Stimulated activated CD8-positive, alpha-beta memory T cell treated with anti-CD3 and anti-CD28 coated beads, Interleukin-15, amount 100 ng/mL, for 48 hours (primary cell): ENCODE results near the gene TTC34.
"Not testable (repeated sequence)": the region's sequence is repeated elsewhere in the genome, so short reads cannot be mapped to it uniquely, and the experiment has no call there.

ENCODE experiments used
- DNase-seq, 2 donors: peaks; one replicate each; pipeline ENCODE4 v3.0.0-alpha.2; 2020; ENCODE audit warnings: low read depth in 2 of 2

Gene TTC34

DNA sequence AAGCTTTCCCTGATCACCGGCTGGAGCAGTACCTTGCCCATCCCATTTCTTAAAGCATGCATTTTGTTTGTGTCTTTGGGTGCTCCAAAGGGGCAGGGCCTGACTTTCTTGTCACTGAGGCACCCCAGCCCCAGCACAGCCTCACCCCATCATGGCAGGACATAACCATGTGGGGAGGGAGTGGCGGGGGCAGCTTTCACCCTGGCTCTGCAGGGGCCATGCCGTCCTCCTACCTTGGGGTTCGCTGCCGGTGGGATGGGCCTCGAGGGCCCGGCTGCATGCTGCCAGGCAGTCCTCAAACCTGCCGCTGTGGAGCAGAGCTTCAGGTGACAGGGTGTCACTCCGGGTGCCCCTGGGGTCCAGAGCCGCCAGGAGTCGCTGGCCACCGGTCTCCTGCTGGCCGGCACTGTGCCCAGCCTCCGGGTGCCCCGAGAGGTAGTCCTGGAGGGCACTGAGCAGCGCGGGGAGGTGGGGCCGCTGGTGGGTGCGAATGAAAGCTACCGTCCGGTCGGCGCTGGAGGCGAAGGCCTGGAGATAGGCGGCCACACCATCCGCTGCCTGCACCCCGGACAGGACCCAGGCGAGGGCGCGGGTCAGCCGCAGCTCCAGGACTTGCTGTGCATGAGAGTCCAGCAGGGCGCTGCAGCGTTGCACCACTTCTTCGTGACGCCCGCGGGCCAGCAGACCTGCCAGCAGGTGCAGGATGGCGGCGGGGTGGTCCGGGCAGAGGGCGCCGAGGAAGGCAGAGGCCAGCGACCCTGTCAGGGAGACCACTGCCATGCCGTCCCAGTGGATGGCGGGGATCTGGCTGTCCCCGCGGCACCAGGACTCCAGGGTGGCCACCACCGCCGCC lies 1.5 kb downstream of the TTC34 start:
- DNase-seq: no peak

DNA sequence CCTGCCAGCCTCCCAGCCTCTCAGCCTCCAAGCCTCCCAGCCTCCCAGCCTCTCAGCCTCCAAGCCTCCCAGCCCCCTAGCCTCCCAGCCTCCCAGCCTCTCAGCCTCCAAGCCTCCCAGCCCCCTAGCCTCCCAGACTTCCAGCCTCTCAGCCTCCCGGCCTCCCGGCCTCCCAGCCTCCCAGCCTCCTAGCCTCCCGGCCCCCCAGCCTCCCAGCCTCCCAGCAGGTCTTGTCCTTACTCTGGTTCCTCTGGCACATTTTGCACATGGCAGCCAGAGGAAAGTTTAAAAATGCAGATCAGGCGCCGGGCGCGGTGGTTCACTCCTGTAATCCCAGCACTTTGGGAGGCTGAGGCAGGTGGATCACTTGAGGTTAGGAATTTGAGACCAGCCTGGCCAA lies 2.5 kb downstream of the TTC34 start:
- not testable (repeated sequence) for DNase-seq

DNA sequence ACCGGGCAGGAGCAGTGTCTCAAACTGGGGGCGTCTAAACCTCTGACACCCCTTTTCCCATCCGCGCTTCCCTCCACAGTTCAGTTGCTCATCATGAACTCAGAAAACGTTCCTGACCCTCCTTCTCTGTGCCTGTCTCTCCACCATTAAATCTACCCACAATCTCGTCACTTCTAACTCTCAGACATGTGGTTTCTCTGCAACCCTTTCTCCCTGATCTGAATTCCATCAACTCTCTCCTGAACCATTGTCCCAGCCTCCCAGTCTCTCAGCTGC lies 3.8 kb downstream of the TTC34 start:
- no peak for DNase-seq

DNA sequence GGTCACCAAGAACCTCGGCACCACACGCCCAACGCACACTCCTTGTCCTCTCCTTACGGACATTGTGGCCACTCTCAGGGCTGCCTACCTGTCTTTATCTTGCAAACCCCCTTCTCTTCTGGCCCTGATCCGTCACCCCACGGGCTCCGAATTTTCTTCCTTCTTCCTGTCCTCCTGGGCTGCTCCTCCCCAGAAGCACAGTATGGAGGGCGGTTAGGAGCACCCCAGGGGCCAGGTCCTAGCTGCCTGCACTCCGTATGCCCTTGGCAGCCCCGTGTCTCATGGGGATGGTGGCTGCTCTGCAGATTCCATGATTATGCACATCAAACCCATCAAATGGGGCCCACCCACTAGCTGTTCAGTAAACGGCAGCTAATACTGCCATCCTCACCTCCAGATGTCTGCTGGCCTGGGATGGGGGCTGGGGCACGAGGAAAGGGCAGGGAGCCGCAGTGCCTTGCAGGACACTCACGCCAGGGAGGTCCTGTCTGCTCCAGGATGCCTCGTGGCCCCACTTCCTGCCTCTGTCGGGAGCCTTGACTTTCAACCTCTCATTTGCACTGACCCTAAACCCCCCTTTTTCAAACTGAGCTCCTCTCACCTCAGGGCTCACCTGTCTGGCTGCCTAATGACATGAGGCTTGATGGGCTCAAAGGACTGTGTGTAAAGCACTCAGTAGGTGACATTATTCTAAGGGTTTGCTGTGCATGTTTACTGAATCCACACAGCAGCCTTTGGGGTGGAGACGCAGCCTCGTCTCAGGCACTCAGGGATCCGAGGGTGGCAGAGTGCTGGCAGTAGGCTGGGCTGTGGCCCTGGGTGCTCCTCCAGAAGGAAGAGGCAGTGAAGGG lies 4.4 kb downstream of the TTC34 start:
- DNase-seq: no peak

DNA sequence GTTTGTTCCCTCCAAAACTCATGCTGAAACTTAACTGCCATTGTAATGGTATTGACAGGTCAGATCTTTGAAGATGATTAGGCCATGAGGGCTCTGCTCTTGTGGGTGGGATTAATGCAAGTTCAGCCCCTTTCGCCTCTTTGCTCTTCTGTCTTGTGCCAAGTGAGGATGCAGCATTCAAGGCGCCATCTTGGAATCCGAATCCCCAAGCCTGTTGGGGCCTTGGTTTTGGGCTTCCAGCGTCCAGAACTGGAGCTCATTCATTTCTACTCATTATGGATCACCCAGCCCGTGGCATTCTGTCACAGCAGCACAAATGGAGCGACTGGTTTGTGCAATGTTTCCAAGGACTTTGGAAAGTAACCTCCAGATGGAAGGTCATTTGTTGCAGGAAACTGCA lies 5.6 kb downstream of the TTC34 start:
- DNase-seq: no peak

DNA sequence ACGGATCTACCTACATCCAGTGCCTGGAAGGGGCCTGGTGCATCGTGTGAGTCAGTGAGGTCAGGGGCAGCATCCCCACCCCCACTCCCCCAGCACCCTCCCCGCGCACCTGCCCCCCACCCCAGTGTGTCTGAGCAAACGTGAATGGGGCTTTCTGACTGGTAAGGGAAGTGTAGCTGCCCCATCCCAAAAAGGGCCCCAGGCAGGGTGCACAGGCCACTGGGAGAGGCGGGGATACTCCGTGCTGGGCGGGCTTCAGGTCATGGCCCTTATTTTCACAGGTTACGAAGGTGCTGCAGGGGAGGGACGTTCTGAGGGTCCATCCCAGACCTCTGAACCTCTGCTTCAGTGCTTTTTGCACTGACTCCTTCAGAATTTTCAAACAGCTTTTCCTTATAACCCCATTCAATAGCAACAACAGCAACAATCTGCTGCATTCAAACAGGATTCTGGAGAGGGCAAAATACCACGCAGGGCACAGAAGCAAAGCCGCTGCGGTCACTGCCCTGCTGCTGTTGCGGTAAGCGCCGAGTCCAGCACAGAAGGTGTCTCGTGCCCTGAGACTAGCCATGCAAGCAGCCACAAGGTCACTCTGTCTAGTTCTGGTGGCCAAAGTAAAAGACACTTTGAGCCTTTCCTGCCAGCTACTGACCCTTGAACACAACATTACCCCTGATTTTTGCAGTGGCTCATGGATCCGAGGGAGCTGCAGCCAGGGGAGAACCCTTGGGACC lies 10.3 kb downstream of the TTC34 start:
- no peak for DNase-seq

DNA sequence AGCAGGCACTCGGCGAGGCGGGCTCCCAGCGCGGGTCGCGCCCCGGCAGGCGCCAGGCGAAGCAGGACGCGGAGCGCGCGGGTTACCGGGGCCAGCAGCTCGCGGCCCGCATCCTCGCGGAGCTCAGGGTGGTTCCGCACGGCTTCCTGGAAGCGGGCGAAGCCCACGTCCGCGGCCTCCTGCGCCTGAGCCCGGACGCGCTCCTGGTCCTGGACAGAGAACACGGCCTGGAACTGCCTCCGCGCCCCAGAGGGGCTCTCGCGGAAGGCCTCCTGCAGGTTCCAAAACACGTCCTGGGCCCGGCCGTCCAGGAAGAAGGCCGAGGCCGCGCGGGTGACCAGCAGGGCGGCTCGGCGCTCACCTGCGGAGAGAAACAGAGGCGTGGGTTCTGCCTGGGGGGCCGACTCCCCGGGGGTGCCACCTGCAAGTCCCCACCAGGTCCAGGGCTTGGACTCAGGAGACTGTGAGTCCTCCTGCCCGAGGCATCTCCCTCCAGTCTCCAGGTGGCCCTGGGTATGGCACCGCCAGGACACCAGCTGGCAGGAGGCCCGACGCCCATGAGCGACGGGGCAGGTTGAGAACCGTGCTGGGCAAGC lies 11.4 kb downstream of the TTC34 start:
- no peak for DNase-seq

DNA sequence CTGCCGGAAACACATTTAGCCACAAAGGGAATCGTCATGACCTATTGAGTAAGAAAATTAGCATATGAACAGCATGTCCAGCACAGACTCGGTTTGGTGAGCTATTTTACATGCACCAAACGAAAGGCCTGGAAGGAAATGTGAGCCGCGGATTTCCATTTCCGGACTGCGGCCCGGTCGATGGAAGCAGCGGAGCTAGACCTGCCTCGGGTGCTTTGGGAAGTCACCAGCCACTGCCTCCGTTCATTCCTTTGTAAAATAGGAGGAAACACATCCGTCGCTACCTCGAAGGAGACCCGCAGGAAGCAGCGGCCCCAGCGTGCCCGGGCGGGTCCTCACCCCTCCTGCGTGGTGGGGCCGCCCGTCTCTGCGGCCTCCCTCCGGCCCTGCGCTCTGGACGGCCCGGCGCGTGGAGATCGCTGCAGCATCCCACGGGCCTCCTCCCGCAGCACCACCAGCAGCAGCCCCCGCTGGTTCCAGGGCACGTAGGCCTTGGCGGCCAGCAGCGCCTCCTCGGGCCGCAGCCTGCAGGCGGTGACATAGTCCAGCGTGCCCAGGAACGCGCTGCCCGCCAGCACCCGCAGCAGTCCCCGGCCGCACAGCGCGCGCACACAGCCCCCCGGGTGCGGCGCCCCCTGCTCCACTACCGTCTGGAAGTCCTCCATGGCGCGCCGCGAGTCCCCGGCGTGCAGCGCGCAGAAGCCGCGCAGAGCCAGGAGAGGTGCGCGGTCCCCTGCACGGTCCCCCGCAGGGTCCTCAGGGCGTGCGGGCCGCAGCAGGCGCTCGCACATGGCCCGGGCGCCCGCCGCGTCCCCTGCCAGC lies 12.1 kb downstream of the TTC34 start:
- no peak for DNase-seq

DNA sequence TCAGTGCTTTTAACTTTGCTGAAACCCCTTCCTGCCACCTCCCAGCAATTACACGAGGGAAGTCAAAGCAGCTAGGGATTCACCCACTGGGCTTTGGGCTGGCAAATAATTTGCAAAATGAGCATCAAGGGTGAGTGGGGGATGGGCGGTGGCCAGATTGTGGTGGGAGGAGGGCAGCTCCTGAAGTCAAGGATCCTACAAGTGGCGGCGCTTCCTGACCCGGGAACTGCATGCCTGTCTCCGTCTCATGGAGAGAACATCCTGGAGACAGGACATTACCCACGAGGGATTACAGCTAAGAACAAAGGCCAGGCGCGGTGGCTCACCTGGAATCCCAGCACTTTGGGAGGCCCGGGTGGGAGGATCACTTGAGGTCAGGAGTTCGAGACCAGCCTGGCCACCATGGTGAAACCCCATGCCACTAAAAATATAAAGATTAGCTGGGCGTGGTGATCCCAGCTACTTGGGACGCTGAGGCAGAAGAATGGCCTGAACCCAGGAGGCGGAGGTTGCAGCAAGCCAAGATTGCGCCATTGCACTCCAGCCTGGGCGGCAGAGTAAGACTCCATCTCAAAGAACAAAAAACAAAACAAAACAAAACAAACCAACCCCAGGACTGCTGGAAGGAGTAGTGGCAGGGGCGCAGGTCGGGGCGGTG lies 12.9 kb downstream of the TTC34 start:
- DNase-seq: no peak

DNA sequence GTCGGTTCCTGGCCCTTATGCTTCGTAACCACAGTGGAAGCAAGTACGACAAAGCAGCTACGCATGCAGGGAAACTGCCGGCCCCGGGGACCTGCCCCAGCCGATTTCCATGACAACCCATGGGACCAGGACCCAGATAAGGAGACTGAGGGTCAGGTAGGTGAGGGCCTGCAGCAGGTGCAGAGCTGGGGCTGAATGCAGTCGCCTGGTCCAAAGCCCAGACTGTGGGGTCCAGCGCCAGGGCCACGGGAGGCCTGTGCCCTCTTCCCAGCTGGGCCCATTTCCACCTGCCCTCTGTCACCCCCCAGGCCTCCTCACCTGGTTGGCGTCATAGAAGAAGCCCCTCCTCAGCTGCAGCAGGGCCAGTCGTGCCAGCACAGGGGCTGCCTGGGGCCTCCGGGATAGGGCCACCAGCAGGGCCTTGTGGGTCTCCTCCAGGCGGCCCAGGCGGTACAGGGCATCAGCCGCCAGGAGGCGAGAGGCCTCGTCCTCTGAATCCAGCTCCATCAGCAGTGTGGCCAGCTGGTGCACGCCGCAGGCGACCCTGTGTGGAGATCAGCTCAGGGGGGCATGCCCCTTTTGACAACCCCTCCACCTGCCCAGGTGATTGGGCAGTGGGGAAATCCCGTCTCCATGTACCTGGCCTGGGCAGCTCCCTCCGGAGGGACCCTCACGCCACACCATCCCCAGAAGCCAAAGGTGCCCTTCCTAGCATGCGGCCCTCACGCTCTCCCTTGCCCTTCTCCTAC lies 14.2 kb downstream of the TTC34 start:
- no peak for DNase-seq

DNA sequence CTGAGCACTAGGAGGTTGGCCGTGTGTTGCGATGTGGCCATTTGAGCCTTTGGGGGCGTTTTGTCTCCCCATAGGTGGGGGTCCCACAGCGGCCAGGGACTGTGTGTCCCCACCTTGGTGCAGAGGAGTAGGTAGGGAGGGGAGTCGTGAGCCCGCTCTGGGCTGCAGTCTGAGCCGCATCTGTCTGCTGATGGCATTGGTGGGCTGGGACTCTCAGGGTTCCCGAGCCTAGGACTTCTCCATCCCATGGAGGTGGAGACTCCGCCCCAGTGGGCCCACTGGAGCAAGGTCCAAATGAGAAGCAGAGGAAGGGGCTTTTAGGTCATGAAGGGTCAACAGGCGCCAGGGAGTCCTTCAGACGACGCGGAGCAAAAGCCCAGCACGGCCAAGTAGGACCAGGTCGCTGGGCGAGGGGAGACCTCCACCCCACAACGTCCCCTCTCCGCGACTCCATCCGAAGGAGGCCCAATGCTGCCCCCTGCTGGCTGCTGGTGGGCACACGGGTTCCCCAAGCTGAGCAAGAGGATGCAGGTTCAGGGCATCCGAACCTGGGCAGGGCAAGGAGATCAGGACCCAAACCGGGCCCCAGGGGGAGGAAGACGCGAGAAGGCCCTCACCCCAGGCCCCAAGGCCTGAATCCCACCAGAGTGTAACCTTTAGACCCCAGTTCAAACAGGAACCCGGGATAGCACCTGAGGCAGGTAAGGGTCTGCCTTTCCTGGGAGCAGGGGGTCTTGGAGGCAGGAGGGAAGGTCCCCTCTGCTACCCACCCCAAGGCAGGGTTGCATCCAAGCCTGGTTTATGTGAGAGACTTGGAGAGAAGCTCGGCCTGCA lies 14.9 kb downstream of the TTC34 start:
- DNase-seq: peak; percentile 27 to 43

DNA sequence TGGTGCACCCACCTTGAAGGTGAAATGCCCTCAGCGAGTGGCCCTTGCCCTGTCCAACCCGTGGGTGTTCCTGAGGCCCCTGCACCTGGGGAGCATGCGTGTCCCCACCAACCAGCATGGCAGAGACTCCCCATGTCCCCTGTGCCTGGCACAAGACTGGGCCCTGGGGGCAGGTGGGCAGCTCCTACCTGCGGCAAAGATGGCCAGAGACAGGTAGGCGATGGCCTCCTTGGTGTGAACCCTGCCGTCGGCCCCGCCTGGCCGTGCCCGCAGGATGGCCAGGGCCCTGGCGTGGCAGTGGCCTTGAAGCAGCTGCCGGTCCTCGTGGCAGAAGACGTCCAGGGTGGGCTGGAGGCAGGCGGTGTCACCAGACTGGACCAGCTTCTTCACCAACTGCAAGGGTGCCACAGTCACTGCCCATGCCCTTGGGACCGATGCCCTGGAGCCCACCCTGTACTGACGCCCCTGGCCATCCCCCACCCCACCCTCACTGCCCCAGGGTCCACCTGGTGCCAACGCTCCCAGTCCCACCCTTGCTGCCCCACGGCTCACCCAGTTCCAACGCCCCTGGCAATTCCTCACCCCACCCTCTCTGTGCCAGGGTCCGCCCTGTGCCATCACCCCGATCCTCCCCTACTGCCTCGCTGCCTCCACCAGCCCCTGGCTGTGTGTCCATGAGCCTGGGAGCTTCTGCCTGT lies 15.7 kb downstream of the TTC34 start:
- DNase-seq: no peak

DNA sequence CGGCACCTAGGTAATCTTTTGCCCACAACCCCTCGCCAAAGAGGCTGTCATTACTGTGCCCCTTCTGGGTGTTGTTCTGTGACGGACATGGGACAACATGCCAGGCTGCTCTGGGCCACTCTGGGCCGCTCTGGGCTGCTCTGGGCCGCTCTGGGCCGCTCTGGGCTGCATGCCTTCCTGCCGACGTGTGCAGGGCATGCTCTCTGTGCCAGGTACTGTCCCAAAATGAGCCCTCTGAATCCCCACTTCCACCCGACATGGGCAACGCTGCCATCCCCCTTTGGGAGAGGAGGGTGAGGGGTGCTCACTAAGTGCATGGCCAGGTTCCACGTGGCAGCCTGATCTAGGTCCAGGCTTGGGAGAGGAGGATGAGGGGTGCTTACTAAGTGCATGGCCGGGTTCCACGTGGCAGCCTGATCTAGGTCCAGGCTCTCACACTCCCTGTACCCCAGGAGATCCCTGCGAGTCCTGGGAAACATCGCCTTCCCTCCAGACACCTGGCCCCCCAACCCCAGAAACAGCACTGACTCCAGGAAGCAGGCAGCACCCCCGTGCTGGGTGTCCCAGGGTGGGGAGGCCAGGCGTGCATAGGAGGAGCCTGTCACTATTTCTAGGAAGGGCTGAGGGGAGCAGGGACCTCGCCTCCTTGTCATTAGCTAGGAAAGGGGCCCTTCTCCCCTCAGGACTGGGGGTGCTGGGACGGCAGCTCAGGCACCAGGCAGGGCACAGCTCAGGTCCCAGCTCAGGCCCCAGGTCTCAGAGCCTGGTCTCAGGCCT lies 16.5 kb downstream of the TTC34 start:
- no peak for DNase-seq

DNA sequence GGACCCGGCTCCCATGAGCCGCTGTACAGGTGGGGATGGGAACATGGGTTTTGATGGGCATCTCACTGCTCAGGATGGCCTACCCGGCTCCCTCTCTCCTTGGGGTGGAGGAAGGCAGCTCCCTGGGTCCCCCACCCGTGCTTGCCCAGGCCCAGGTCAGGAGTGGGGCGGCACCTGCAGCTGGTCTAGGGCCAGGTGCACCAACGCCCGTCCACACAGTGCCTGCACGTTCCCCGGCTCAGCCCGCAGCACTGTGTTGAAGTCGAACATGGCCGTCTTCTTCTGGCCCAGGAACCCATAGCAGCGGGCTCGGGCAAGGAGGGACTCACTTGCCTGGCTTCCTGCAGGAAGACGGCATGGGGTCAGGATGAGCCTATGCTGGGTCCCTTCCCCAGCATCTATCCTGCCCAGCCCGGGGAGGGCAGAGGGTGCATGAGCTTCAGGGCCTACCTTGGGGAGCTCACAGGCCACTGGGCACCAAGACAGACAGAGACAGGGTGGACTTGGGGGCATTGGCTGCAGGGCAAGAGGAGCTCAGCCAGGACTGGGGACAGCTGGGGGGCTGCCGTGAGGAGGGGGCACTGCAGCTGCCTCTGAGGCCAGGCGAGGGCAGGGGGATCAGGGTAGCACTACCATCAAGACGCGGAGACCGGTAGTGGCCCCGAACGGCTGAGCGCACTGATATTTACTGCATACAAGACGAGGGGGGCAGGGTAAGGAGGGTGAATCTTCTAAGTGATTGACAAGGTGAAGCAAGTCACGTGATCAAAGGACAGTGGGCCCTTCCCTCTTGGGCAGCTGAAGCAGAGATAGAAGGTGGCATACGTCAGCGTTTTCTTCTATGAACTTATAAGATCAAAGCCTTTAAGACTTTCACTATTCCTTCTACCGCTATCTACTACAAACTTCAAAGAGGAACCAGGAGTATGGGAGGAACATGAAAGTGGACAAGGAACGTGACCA lies 17.8 kb downstream of the TTC34 start:
- DNase-seq: no peak

DNA sequence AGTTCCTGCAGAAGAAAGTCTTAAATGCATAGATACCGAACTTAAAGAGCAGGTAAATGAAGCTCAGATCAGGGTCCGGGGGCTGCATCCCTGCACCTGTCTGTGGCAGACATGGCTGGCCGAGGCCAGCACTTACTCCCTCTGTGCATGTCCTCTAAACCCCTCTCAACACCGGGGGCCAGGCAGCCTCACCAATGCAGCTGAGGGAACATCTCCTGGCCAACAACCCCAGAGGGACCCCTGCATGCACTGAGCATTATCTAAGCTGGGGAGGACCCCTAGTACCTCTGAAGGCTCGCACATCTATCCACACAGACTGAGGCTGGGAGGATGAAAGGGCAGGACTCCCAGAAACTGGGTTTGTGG lies 18.4 kb downstream of the TTC34 start:
- DNase-seq: no peak

DNA sequence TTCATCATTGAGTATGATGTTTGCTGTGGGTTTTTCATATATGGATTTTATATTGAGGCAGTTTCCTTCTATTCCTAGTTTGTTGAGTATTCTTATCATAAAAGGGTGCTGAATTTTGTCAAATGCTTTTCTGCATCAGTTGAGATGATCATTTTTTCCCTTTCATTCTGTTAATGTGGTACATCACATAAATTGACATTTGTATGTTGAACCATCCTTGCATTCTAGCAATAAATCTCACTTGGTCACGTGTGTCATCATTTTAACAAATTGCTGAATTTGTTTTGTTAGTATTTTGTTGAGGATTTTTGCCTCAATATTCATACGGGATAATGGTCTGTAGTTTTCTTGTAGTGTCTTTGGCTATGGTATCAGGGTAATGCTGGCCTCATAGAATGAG lies 19.9 kb downstream of the TTC34 start:
- DNase-seq: no peak

DNA sequence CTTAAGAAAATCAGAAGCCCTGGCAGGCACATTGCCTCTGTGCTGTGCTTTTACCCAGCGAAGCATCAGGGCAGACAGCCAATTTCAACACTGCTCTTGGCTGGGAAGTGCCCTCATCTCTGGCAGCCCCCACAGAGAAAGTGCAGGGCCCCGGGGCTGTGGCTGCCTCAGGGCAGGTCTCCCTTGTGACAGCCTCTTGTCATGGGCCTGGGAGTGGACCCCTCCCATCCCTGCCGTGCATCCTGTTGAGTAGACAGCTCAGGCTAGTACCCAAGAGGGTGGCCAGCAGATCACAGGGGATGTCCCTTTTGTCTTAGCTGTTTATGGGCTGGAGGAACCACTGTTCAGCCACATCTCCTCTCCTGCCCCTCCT lies 23.3 kb downstream of the TTC34 start:
- DNase-seq: no peak
